ENCODE measurements around the gene EPN2.
"Not testable (repeated sequence)": the region's sequence is repeated elsewhere in the genome, so short reads cannot be mapped to it uniquely, and the experiment has no call there.

The EPN2 gene

DNA sequence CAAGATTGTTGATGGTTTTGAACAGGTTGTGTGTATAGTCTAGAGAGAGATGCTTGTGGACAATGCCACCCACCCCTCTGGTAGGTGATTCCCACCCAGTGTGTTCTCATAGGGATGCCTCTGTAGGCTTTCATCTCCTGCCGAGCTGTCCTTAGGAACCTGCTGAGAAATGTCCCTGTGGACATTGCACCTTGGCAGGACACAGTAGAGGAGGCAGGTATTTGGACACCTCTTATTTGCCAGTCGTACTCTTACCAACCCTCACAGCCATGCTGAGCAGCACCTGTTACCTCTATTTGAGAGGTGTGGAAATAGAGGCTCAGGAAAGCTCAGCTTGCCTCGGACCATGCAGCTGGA lies 33.2 kb downstream of the EPN2 start:
- Mint-ChIP-seq H3K27me3 (peaks cover 7% of the 10 kb centered on the region), H3K4me3 (no peak overlapping the region), H3K9me3 (no peaks in the 10 kb centered on the region), H3K4me1 (ENCODE audit: low read depth) (peaks cover 6% of the 10 kb centered on the region), H3K36me3 (ENCODE audit: low read depth) (no peaks in the 10 kb centered on the region), H3K27ac (no peak overlapping the region)

GRCh38 chr17:19270704-19271611 lies 33.8 kb downstream of the EPN2 start:
- peaks cover 6% of the 10 kb centered on the region for H3K4me1 Mint-ChIP-seq (ENCODE audit: low read depth)
- peaks cover 7% of the 10 kb centered on the region for H3K27me3 Mint-ChIP-seq
- no peaks in the 10 kb centered on the region for H3K36me3 Mint-ChIP-seq (ENCODE audit: low read depth)
- no peak overlapping the region for H3K4me3 Mint-ChIP-seq
- H3K27ac Mint-ChIP-seq, result no peak overlapping the region
- no peaks in the 10 kb centered on the region for H3K9me3 Mint-ChIP-seq

- Mint-ChIP-seq H3K27ac (no peak overlapping the region), H3K4me1 (ENCODE audit: low read depth) (peaks cover 6% of the 10 kb centered on the region), H3K4me3 (no peak overlapping the region), H3K9me3 (no peaks in the 10 kb centered on the region), H3K36me3 (ENCODE audit: low read depth) (no peaks in the 10 kb centered on the region), H3K27me3 (peaks cover 7% of the 10 kb centered on the region)
These were observed 34.7 kb downstream of the EPN2 start for GRCh38 chr17:19271780-19272357.

GRCh38 chr17:19273731-19274130 lies 36.6 kb downstream of the EPN2 start:
- no peak overlapping the region for H3K4me3 Mint-ChIP-seq
- no peaks in the 10 kb centered on the region for H3K9me3 Mint-ChIP-seq
- H3K27ac Mint-ChIP-seq, result no peak overlapping the region
- peaks cover 4% of the 10 kb centered on the region for H3K36me3 Mint-ChIP-seq (ENCODE audit: low read depth)
- H3K27me3 Mint-ChIP-seq, result peaks cover 7% of the 10 kb centered on the region
- H3K4me1 Mint-ChIP-seq (ENCODE audit: low read depth), result peaks cover 6% of the 10 kb centered on the region

GRCh38 chr17:19274893-19275292 lies 37.7 kb downstream of the EPN2 start:
- Mint-ChIP-seq H3K36me3 (ENCODE audit: low read depth) (peaks cover 4% of the 10 kb centered on the region), H3K9me3 (no peaks in the 10 kb centered on the region), H3K4me1 (ENCODE audit: low read depth) (peaks cover 6% of the 10 kb centered on the region), H3K4me3 (no peak overlapping the region), H3K27ac (no peak overlapping the region), H3K27me3 (peaks cover 7% of the 10 kb centered on the region)

- no peak overlapping the region for H3K4me3 Mint-ChIP-seq
- peaks cover 6% of the 10 kb centered on the region for H3K4me1 Mint-ChIP-seq (ENCODE audit: low read depth)
- H3K9me3 Mint-ChIP-seq, result no peaks in the 10 kb centered on the region
- no peak overlapping the region for H3K27ac Mint-ChIP-seq
- peaks cover 4% of the 10 kb centered on the region for H3K36me3 Mint-ChIP-seq (ENCODE audit: low read depth)
- H3K27me3 Mint-ChIP-seq, result peaks cover 7% of the 10 kb centered on the region
These were observed 38.4 kb downstream of the EPN2 start for GRCh38 chr17:19275457-19276127.

- H3K9me3 Mint-ChIP-seq; H3K4me1 Mint-ChIP-seq (ENCODE audit: low read depth); H3K4me3 Mint-ChIP-seq; H3K36me3 Mint-ChIP-seq (ENCODE audit: low read depth); H3K27me3 Mint-ChIP-seq; H3K27ac Mint-ChIP-seq: not testable (repeated sequence)
These were observed 41.1 kb downstream of the EPN2 start for GRCh38 chr17:19278284-19278683.

DNA sequence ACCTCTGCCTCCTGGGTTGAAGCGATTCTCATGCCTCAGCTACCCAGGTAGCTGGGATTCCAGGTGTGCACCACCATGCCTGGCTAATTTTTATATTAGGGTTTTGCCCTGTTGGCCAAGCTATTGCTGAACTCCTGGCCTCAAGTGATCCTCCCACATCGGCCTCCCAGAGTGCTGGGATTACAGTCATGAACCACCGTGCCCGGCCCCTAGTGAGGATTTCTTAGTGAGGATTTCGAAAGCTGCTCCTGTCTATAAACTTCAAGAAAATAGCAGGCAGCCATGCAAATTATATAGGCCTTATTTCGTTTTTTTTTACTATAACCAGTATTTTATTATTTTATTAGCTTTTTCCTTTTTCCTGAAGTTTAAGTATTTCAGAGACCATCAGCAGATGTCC lies 41.6 kb downstream of the EPN2 start:
- Mint-ChIP-seq H3K36me3 (ENCODE audit: low read depth) (peaks cover 4% of the 10 kb centered on the region), H3K4me3 (no peak overlapping the region), H3K27ac (no peak overlapping the region), H3K9me3 (no peaks in the 10 kb centered on the region), H3K4me1 (ENCODE audit: low read depth) (peaks cover 7% of the 10 kb centered on the region), H3K27me3 (peaks cover 2% of the 10 kb centered on the region)

- peaks cover 4% of the 10 kb centered on the region for H3K36me3 Mint-ChIP-seq (ENCODE audit: low read depth)
- no peak overlapping the region for H3K4me3 Mint-ChIP-seq
- H3K9me3 Mint-ChIP-seq, result no peaks in the 10 kb centered on the region
- H3K4me1 Mint-ChIP-seq (ENCODE audit: low read depth), result peaks cover 19% of the 10 kb centered on the region
- H3K27me3 Mint-ChIP-seq, result no peaks in the 10 kb centered on the region
- H3K27ac Mint-ChIP-seq, result no peak overlapping the region
These were observed 44.0 kb downstream of the EPN2 start for GRCh38 chr17:19281161-19281560.

- Mint-ChIP-seq H3K9me3 (no peaks in the 10 kb centered on the region), H3K36me3 (ENCODE audit: low read depth) (peaks cover 5% of the 10 kb centered on the region), H3K27ac (no peak overlapping the region), H3K4me3 (no peak overlapping the region), H3K27me3 (no peaks in the 10 kb centered on the region), H3K4me1 (ENCODE audit: low read depth) (peaks cover 19% of the 10 kb centered on the region)
These were observed 47.1 kb downstream of the EPN2 start for GRCh38 chr17:19284005-19284959.

- peaks cover 5% of the 10 kb centered on the region for H3K36me3 Mint-ChIP-seq (ENCODE audit: low read depth)
- peaks cover 23% of the 10 kb centered on the region for H3K4me1 Mint-ChIP-seq (ENCODE audit: low read depth)
- H3K4me3 Mint-ChIP-seq, result no peak overlapping the region
- H3K27me3 Mint-ChIP-seq, result no peaks in the 10 kb centered on the region
- H3K9me3 Mint-ChIP-seq, result no peaks in the 10 kb centered on the region
- H3K27ac Mint-ChIP-seq, result no peak overlapping the region
These were observed 48.2 kb downstream of the EPN2 start for GRCh38 chr17:19285213-19285900.

DNA sequence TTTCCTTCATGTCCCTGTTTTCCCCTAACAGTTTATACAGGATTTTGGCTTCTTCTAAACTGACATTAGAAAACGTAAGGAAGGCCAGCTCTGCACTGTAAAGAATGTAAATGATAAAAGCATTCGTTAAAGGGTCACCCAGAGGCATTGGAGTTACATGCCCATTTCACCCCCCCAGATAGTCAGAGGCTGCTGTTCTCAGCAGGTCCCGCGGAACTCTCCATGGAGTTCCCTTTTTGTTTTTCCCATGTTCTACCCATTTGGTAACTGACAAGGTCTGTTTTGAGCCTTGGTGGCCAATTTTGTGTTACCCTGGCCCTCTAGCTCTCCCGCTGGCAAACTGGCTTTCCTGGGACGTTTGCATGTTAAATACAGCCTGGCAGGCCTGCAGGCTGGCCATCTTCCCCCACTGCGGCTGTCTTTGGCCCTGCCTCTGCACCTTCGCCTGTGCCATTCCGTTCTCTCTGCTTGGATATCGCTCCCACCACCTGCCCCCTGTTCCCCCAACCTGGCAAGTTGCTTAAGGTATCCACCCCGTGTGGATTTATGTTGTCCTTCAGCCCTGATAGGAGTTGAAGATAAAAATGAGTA lies 49.7 kb downstream of the EPN2 start:
- Mint-ChIP-seq H3K27me3 (peaks cover 5% of the 10 kb centered on the region), H3K9me3 (no peaks in the 10 kb centered on the region), H3K4me3 (no peak overlapping the region), H3K36me3 (ENCODE audit: low read depth) (peaks cover 5% of the 10 kb centered on the region), H3K27ac (no peak overlapping the region), H3K4me1 (ENCODE audit: low read depth) (peaks cover 23% of the 10 kb centered on the region)

- H3K27ac Mint-ChIP-seq, result no peak overlapping the region
- peaks cover 23% of the 10 kb centered on the region for H3K4me1 Mint-ChIP-seq (ENCODE audit: low read depth)
- H3K9me3 Mint-ChIP-seq, result no peaks in the 10 kb centered on the region
- H3K27me3 Mint-ChIP-seq, result peaks cover 9% of the 10 kb centered on the region
- no peak overlapping the region for H3K4me3 Mint-ChIP-seq
- H3K36me3 Mint-ChIP-seq (ENCODE audit: low read depth), result peaks cover 5% of the 10 kb centered on the region
These were observed 50.5 kb downstream of the EPN2 start for GRCh38 chr17:19287651-19288050.

GRCh38 chr17:19288453-19288852 lies 51.3 kb downstream of the EPN2 start:
- Mint-ChIP-seq H3K27me3 (peaks cover 9% of the 10 kb centered on the region), H3K36me3 (ENCODE audit: low read depth) (peaks cover 5% of the 10 kb centered on the region), H3K9me3 (no peaks in the 10 kb centered on the region), H3K4me1 (ENCODE audit: low read depth) (peaks cover 18% of the 10 kb centered on the region), H3K27ac (no peak overlapping the region), H3K4me3 (no peak overlapping the region)
